Right renal cortex interstitium (tissue), 3 donors: Measurements from ENCODE around the gene SCN4B. TPM values are rescaled to one million over a fixed set of nuclear protein-coding genes. Genes with fewer than 3 reads are reported as not detected.

ENCODE experiments used
- DNase-seq, 3 donors: peaks; one replicate each; pipeline ENCODE4 v3.0.0-alpha.2; 2013; ENCODE audit warnings: low read depth in 3 of 3, low spot score in 2 of 3
- polyA plus RNA-seq, 3 donors: library from polyadenylated mRNA; unstranded; fragments of 120-200 nt; gene quantifications; one replicate each; pipeline ENCODE4 v1.2.1, GENCODE V29; 2013; ENCODE audit not compliant: insufficient read length in 3 of 3

The SCN4B gene
- polyA plus RNA-seq, 3 donors = 0.82 to 1.7 (median 1.1) TPM

- no peak for DNase-seq
These were observed 22.7 kb upstream of the SCN4B start for GRCh38 chr11:118175031-118175992.

GRCh38 chr11:118174006-118174567 is 21.5 kb upstream of the SCN4B start:
- DNase-seq = no peak

GRCh38 chr11:118172356-118172755 is 19.7 kb upstream of the SCN4B start:
- no peak for DNase-seq

GRCh38 chr11:118171269-118172062 is 18.8 kb upstream of the SCN4B start:
- no peak for DNase-seq

GRCh38 chr11:118170882-118171268 is 18.3 kb upstream of the SCN4B start:
- DNase-seq = no peak

- DNase-seq = no peak
These were observed 17.6 kb upstream of the SCN4B start for GRCh38 chr11:118170231-118170630.

GRCh38 chr11:118169300-118170140 is 16.9 kb upstream of the SCN4B start:
- no peak for DNase-seq

- DNase-seq = no peak
These were observed 16.1 kb upstream of the SCN4B start for GRCh38 chr11:118168751-118169150.

- DNase-seq = no peak
These were observed 15.7 kb upstream of the SCN4B start for GRCh38 chr11:118168316-118168715.

- no peak for DNase-seq
These were observed 15.3 kb upstream of the SCN4B start for GRCh38 chr11:118167906-118168305.

GRCh38 chr11:118167253-118167652 is 14.6 kb upstream of the SCN4B start:
- DNase-seq = no peak

GRCh38 chr11:118166641-118167040 is 14.0 kb upstream of the SCN4B start:
- DNase-seq = no peak

- no peak for DNase-seq
These were observed 12.3 kb upstream of the SCN4B start for GRCh38 chr11:118164885-118165284.

GRCh38 chr11:118163494-118163893 is 10.9 kb upstream of the SCN4B start:
- no peak for DNase-seq

- no peak for DNase-seq
These were observed 10.2 kb upstream of the SCN4B start for GRCh38 chr11:118162846-118163245.

GRCh38 chr11:118161786-118162185 is 9.2 kb upstream of the SCN4B start:
- no peak for DNase-seq

- no peak for DNase-seq
These were observed 4.7 kb upstream of the SCN4B start for GRCh38 chr11:118157186-118157895.

GRCh38 chr11:118156531-118157185 is 4.0 kb upstream of the SCN4B start:
- no peak for DNase-seq
